Islet precursor cell (in vitro differentiated cells): ENCODE data around the gene POLR2J3.
"Not testable (repeated sequence)": the region's sequence is repeated elsewhere in the genome, so short reads cannot be mapped to it uniquely, and the experiment has no call there.

Source experiments
- DNase-seq: peaks from one replicate; pipeline ENCODE4 v3.0.0-alpha.2; 2018

POLR2J3 gene

DNA sequence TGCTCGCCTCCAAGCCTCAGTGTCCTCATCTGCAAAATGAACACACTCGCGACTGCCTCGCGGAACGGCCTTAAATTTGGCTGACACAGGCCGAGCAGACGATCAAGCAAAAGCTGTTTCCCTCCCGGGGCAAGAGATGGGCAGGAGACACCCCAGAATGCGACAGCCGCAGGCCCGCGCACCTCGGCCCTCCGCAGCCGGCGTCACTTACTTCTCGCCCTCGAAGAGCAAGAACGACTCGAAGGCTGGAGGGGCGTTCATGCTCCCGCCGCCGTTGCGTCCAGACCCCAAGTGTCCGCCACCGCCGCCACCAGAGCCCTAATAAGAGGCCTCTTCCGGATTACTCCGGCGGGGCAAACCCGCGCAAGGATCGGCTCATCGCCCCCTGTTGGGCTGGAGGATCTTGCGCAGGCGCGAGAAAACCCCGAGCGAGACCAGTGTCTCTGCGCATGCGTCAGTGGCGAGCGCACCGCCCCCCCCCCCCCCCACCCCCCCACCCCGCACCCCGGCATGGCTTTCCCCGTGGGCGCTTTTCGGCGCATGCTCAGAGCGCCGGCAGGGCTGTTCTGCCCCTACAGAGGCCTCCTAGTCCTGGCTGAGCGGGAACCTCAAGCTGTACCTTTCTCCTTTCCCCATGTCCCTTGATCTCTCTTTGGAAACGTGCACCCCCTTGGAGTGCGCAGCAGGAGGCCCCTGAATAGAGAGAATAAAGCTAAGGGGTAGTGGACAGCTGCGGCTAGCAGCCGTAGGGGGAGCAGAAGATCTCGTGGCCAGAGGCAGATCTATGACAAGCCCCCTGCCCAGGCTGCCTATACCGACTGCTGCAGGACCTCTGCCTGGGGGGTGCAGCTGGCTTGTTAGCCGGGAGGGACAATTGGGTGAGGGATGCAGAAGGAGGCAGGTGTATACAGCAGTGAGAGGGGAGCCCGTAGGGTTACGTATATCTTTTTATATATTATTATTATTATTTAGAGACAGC lies at the start of gene POLR2J3:
Gene POLR2J3 (minus strand): TSS at position 323 of the 979 bp plus-strand sequence. CDS start 62 bp downstream, at position 261.
- DNase-seq: peak; percentile 90

DNA sequence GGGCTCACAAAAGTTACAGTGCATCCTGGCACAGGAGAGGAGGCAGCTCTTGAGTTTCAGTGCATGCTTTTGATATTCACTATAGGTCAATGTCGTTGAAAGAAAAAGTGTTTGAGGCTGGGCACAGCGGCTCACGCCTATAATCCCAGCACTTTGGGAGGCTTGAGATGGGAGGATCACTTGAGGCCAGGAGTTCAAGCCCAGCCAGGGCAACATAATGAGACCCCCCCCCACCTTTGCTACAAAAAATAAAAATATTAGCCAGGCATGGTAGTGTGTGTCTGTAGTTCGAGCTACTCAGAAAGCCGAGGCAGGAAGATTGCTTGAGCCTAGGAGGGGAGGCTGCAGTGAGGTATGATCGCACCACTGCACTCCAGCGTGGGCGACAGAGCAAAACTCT lies 45.7 kb upstream of the POLR2J3 start:
- DNase-seq: not testable (repeated sequence)

DNA sequence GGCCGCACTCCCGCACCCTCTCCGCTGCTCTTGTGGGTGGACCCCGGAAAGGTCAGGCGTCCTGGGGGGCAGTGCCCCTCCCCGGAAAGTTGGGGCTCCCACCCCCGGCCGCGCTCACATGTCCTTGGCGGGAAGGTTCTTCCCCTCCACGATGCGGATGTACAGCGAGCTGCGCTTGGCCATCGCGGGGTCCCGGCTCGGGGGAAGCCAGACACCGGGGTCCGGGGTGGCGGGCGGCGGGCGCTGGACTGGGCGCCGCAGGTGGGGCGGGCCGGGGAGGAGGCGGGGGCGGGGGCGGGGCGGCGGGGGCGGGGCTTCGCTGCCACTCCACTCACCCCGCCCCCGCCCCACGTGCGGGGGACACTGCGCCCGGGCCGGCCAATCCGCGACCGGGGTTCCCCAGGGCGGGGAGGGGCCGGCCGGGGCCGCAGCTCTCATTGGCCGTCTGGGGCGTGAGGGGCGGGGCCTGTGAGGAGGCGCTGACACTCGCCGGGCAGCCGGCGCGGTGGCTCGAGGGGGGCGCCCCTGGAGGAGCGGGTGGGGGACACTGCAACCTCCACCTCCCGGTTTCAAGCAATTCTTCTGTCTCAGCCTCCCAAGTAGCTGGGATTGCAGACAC lies 44.2 kb upstream of the POLR2J3 start, which contains the start of gene RASA4:
Gene RASA4 (minus strand): TSS at position 250 of the 619 bp plus-strand sequence. CDS start 67 bp downstream, at position 183.
- peak; percentile 50 for DNase-seq

DNA sequence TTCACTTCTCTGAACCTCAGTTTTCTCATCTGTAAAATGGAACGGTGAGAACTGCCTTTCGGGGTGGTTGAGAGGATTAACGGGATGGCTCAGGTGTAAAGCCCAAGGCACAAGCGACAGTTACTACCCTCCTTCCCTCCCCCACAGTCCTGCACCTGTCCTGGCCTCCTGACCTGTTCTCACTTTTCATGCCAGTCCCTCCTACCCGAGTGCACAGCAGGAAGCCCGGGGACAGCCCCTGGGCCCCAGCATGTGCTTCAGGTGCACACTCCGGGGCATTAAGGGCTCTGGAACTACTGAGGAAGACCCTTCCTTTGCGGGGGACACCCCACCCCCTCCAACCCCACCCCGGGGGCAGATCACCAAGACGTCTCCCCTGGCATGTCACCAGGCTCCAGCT lies 43.5 kb upstream of the POLR2J3 start:
- DNase-seq: not testable (repeated sequence)

DNA sequence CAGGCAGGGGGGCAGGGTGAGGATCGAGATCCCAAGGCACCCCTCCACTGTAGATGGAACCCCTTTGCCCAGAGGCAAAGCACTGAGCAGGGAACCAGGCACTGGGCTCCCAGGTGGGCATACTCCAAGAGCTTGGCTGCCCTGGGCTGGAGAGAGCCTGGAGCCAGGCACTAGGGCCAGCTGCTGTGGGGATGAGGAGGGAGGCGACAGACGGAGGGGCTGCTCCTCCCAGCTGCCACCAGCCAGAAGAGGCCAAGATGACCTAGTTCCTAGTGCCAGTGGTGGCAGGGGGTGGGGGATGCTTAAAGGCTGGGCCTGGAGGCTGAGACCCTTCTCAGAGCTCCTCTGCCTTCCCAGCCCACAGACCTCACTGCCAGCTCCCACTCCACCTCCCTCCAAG lies 42.5 kb upstream of the POLR2J3 start:
- DNase-seq: not testable (repeated sequence)

DNA sequence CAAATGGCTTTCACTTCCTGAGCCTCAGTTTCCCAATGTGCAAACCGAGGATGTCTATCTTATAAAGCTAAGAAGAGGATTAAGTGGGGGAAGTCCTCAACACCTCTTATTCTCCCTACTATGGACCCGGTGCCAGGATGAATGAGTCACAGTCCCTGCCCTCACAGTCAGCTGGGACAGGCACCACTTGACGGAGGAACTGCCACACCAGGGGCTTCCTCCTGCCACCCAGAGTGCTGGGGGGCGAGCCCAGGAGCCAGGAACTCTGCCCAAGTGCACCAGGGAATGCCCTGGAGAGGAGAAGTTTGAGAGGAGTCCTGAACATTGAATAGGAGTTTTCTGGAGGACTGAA lies 41.9 kb upstream of the POLR2J3 start:
- DNase-seq: not testable (repeated sequence)

DNA sequence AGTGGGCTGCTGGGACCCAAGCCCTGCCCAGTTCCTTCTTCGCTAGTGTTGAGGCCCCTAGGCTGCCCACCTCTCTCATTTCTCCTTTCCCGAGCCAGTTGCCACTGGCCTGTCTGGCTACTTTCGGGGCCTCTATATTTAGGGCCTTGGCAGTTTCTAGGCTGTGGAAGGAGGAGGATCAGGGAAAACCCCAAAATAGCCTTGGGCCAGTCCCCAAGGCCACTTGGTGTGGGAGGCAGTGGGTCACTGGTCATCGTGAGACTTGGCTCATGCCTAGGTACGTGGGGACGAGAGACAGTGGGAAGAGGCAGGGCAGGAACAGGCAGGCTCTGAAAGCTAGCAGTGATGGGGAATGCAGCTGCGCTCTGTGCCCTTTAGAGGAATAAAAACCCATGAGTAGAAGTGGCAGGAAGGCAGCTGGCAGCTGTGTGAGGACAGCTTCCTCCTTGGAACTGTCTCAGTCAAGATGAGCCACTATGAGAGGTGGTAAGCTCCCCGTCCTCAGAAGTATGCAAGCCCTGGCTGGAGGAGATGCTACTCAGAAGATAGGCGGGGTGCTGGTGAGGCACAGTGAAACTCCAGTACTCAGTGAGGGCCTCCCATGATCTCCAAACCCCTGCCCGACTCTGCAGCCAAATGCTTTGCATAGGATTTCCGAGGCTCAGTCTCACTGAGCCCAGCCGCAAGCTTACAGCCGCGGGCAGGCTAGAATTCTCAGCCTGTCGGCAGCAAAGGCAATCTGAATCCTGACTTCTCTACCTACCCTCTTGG lies 41.4 kb upstream of the POLR2J3 start:
- not testable (repeated sequence) for DNase-seq

DNA sequence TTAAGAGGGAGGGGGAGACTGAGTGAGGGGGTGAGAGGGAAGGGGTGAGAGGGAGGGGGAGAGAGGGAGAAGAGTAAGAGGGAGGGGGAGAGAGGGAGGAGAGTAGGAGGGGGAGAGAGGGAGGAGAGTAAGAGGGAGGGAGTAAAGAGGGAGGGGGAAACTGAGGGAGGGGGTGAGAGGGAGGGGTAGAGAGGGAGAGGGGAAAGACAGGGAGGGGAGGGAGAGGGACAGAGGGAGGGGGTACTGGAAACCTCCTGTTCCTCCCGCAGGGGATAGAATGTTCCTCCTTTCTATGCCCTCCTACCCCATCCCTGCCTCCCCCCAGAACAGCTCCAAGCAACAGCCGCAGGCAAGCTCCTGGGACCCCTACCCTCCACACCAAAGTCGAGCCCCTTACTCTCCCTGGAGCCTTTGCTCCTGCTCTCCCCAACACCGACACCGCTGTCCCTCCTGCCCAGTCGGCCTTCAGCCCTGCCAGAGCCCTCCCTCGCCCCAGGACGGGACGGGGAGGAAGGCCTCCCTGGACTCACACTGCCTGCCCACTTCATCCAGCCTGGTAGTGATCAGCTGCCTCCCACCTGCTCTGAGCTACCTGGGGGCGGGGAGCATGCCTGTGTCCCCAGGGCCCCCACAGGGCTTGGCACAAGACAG lies 39.4 kb upstream of the POLR2J3 start:
- DNase-seq: peak; percentile 69

DNA sequence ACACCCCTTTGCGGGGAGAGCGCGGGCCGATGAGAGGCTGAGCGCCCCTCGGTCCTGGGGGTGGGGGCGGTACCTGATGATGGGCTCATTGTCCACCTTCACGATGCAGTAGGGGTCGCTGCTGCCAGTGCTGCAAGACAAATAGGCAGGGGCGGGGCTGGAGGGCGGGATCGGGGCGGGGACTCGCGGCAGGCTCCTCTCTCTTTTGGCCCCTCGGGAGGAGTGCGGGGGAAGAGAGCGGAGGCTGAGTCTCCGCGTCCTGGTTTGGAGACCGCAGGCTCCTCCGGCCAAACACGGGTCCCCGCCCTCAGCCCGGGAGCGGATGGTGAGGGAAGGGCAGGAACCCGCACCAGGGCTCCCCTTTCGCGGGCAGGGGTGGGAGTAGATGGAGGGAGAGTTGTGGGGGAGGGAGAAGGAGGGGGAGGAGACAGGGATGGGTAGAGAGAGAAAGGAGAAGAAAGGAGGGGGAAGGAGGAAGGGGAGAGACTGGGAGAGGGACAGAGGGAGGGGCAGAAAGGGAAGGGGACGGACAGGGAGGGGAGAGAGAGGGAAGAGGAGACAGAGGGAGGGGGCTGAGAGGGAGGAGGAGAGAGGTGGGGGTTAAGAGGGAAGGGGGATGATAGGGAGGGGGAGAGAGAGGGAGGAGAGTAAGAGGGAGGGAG lies 38.8 kb upstream of the POLR2J3 start:
- not testable (repeated sequence) for DNase-seq

DNA sequence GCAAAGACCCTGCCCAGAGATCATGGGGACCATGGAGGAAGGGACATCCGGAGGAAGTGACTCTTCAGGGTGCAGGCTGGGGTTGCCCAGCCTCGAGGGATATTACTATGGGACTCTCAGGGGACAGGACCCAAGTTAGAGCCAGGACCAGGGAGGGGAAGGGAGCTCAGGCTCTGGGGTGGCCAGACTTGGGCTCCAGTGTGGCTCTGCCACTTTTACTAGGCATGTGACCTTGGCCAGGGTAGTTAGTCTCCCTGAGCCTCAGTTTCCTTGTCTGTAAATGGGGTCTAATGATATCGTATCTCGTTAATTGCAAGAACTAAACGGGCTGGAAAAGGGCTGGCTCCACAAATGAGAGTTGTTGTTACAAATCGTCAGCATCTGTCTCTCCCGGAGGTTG lies 38.1 kb upstream of the POLR2J3 start:
- DNase-seq: not testable (repeated sequence)

DNA sequence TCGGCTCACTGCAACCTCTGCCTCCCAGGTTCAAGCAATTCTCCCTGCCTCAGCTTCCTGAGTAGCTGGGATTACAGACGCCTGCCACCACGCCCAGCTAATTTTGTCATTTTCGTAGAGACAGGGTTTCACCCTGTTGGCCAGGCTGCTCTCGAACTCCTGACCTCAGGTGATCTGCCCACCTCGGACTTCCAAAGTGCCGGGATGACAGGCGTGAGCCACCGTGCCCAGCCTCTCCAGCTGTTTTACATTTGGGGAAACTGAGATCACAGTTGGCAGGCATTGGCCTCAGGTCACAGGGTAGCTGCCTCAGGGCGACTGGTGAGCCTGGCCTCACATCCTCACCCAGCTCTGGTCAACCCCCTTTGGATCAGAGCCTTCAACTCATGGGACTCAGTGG lies 37.4 kb upstream of the POLR2J3 start:
- DNase-seq: not testable (repeated sequence)

DNA sequence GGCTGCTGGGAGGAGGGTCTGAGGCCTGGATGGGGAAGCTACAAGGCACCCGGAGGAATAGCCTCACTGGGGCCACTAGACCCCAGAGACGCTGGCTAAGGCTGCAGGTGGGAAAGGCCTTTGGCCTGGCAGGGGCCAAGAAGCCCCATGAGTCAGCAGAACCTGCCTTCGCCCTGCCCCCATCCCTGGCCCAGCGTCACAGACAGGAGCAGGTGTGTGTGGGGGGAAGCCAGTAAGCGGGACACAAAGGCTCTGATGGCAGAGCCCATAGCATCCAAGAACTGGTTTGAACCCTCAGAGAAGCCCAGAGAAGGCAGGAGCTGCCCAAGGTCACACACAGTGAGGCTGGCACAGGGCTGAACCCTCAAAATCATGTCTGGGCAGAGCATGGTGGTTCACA lies 34.5 kb upstream of the POLR2J3 start:
- DNase-seq: not testable (repeated sequence)

DNA sequence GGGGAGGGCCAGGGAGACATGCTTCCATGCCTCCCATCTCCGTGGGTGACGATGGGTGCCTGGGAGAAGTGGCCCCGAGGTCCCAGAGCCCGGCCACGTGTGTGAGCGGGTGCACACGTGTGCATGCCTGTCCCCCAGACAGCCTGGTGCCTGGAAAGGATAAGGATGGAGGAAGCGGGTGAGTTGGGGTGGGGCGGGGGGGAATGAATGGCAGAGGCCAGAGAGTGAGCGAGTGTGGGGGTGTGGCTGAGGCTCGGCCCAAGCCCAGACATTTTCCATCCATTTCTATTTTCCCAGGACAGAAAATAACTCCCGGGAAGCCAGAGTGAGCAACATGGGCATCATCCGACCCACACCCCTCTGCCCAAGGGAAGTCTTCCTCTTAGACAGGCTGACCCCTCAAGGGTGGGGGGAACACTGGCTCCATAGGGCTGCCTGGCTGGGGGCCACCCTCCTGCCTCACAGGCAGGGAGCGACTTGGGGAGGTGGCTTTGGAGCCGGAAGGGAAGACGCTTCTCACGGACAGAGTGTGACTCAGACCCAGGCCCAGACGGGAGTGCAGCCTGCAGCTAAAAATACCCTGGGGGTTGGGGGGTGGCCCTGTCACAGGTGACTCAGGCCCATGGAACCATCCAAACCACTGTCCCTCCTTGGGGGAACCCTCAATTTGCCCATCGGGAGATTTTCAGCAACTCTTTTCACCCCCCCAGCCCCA lies 32.2 kb upstream of the POLR2J3 start:
- not testable (repeated sequence) for DNase-seq

DNA sequence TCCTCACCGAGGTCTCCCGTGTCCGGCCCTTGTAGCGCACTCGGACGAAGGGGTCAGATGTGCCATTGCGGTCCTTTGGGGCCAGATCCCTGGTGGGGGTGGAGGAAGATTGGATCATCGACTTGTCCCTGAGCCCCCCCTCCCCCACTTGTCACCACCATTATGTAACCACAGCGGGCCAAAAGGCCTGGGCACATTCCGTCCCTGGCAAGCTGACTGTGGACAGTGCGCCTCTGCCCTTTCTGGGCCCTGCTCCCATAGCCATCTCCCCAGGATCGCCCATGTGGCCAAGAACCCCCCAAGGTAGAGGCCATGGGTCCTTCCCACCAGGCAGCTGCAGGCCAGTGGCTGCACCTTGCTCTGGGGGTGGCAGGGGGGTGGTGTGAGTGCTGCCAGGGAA lies 29.9 kb upstream of the POLR2J3 start:
- not testable (repeated sequence) for DNase-seq

DNA sequence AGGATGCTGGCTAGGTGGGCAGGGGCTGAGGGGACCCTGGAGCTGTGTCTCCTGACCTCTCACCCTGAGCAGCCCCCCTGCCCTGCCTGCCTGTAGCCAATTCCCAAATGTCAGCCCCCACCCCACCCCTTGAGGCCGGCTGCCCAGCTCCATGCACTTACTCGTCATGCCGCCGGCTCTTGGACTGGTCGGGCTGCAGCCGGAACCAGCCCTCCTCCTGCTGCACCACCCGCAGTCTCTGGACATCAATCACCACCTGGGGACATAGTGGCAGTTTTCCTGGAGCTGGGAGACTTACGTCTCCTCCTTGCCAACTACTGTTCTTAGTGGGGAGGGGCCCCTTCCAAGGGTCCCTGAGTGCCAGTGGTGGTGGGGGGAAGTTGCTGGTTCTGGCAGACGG lies 27.3 kb upstream of the POLR2J3 start:
- not testable (repeated sequence) for DNase-seq

DNA sequence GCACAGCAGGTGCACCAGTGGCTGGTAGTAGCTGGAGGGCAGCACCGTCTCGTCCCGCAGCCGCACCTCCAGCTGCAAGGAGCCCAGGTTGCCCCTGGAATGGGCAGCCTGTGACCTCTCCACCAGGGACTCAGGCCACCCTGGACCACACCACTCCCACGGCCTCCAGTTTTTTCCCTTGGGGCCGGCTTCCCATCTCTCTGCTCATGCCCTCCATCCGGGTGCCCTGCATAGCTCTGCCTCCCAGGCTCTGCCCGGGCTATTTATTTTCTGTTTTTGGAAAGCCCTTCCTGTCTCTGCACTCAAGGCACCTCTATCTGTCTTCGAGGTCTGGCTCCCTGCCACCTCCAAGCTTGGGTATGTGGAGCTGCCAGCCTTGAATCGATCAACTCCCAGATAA lies 23.7 kb upstream of the POLR2J3 start:
- not testable (repeated sequence) for DNase-seq

DNA sequence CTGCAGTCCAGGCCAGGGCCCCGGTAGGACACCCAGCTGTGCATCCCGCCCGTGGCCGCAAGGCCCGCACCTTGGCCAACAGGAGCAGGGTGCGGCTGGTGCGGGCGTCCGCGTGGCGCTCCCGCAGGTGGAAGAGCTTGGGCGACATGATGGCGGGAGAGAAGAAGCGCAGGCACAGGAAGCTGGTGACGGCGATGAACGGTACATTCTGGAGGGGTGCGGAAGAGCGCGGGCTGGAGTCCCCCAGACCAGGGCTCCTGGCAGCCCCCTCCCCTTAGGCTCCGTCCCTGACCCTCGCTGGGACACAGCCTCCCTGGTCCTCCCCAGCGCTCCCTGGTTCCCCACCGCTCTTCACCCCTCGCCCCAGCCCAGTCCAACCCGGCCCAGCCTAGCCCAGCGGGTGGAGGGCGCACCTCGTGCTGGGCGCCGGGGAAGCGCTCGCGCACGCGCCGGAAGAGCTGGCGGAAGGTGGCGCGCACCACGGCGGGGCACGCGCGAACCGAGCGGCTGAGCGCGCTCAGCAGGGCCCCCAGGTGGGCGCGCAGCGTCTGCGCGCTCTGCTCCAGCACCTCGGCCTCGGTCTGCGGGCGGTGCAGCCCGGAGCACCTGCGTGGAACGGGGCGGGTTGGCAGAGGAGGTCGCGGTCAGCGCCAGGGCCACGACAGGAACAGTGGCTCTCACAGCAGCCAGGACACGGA lies 21.4 kb upstream of the POLR2J3 start:
- DNase-seq: not testable (repeated sequence)

DNA sequence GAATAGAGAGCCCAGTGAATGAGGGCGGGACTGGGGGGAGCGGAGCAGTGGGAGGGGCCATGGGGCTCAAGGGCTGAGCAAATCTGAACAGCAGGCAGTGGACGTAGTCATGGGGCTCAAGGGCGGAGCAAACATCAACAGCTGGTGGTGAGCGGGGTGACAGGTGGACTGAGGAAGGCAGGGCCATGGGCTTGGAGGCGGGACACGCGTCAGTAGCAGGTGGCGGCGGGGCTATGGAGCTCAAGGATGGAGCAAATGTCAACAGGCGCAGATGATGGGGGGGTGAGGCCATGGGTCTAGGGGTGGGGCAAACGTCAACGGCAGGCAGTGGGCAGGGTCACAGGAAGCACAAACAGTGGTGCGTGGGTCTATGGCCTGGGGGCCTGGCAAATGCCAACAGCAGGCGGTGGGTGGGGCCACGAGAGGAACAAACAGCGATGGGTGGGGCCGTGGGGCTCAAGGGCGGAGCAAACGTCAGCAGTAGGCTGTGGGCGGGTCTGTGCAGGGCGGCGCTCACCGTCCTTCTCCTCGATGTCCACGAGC lies 20.2 kb upstream of the POLR2J3 start:
- DNase-seq: not testable (repeated sequence)

DNA sequence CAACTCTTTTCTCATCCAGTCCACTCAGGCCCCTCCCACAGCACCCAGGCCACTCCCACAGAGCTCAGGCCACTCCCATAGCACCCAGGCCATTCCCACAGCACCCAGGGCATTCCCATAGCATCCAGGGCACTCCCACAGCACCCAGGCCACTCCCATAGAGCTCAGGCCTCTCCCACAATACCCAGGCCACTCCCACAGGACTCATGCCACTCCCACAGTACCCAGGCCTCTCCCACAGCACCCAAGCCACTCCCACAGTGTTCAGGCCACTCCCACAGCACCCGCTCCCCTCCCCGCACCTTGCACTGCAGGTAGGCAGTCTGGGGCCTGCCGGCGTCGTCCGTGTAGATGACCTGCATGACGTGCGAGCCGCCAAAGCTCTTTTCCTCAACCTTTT lies 17.5 kb upstream of the POLR2J3 start:
- not testable (repeated sequence) for DNase-seq

DNA sequence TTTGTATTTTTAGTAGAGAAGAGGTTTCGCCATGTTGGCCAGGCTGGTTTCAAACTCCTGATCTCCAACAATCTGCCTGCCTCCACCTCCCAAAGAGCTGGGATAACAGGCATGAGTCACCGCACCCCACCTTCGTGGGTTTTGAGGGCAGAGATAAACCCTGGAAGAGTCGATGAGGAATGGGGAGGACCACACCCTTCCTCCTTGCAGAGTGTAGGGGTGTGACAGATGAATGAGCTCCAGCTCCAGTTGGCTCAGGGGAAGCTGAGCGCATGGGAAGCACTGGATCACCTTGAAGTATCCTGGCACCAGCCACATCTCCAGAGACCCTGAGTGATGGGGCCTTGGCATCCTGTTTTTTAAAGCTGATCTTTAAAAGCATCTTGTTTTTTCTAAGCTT lies 11.1 kb upstream of the POLR2J3 start:
- DNase-seq: not testable (repeated sequence)
